ENCODE data around the gene HLF.
A peak's percentile ranks its signal among the peaks of the same experiment; 100 is the strongest.

HLF gene

DNA sequence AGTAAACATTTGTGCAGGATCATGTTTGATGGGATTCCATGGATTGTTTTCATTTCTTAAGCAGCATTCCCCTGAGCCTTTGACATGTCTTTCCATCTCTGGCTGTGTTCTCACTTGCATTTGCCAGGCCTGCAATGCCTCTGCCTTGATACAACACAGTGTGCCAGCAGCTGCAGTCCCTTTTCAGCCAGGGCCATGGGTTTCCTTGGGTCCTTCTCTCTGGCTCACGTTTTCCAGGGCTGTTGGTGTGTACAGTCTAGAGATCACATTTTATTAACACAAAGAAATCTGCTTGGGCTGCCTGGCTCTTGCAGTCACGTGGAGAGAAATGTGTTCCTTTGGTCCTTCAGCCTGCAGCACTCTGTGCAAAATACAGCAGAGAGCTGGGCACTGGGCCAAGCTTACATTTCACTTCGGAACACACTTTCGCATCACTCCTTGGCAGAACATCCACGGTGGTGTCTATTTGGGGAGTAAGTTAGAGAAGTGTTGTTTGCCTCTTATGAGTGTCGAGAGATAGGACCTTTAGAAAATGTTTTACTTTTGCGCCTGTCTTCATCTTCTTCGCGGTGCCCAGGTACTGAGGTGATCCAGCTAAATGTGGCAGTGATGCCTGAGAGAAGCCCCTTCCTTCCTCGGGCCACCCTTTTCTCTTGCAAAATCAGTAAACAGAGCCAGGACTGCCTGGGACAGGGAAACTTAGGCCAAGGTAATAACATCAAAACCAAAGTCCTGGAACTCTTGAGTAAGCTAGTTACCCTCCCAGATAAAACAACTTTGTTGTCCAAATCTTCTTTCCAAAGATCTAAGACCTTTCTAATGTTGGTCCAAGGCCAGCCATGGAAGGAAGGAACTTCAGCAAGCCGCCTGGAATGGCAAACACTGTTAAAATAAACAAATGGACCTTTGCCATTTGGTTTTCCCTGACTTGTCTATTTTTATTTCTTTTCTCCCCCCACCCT, 20.9 kb downstream of the HLF start:
- DNase-seq, result no peak
- in situ Hi-C loops (cut with HindIII; ENCODE audit: low pct_ligation_motif_present, low pct_unique_long_range_greater_than_20kb, low sequenced_read_pairs), result no loop called here

DNA sequence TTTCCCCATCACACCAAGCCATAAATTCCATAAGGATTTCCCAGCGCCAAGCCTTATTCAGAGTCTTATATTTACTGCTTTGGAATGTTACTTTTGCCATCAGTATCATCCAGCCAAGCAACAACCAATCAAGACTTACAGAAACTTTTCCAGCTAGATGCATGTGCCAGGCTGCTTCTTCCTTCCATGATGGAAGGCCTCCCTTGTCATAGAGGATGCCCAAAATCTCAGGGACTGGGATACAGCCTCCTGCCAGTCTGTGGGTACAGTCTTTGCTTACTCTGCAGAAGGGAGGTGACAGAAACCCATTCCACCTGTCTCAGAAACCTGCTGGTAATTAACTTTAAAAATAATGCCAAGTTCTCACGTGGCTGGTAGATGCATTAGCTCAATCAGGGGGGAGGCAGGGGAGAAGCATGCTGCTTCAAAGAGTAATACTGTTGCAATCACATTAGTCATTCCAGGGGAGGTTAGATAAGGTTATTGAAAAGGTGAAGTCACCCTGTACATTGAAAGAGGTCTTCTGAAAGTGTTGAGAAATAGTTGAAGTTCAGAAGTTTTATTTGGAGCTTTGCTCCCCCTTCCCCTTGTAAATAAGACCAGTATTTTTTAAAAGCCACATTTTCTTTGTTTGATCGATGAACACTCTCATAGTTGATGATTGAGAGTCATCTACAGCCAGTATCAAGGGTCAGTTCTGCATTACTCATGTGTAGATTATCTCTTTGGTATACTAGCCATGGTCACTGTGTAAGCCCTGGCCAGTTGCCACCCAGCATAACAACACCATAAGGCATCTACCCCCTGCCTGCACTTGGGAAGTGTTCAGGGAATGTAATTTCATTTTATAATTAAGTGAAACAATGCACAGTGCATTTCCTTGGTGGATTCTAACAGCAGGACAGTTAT, 22.2 kb downstream of the HLF start:
- DNase-seq, result no peak
- in situ Hi-C loops (cut with HindIII; ENCODE audit: low pct_ligation_motif_present, low pct_unique_long_range_greater_than_20kb, low sequenced_read_pairs), result no loop called here

DNA sequence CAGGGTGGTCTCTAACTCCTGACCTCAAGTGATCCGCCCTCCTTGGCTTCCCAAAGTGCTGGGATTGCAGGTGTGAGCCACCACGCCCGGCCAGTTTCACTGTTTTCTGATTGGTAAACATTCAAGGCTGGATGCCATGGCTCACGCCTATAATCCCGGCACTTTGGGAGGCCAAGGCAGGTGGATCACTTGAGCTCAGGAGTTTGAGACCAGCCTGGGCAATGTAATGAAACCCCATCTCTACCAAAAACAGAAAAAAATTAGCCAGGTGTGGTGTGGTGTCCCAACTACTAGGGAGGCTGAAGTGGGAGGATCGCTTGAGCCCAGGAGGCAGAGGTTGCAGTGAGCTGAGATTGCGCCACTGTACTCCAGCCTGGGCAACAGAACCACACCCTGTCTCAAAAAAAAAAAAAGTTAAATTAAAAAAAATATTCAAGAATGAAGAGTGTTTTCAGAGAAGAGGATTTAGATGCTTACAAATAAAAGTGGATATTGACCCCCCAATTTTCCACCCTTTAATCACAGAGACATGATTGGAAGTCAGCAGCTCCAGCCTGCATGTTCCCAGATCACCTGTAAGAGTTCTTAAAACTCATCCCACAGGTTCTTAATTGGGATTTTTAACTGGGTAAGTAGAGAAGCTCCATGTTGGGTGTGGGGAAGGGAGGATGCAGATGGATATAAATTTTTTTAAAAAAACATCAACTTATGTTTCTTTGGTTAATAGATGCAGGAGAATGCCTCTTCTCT, 23.8 kb downstream of the HLF start:
- in situ Hi-C loops (cut with HindIII; ENCODE audit: low pct_ligation_motif_present, low pct_unique_long_range_greater_than_20kb, low sequenced_read_pairs), result no loop called here
- DNase-seq, result no peak

DNA sequence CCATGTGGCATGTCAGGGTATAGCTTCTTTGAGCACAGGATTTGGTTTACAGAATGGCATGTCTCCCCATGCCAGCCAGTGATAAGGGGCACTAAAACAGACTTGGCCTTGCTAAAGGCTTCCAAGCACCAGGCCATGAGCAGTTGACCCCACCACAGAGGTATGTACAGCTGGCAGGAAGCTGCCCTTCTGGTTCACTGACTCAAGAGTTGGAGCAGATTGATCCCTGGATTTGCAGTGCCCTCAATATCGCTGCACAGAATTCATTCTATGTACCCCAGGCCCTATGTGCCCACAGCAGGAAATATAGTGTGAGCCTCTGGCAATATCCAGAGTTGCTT, 24.3 kb downstream of the HLF start:
- DNase-seq, result no peak

DNA sequence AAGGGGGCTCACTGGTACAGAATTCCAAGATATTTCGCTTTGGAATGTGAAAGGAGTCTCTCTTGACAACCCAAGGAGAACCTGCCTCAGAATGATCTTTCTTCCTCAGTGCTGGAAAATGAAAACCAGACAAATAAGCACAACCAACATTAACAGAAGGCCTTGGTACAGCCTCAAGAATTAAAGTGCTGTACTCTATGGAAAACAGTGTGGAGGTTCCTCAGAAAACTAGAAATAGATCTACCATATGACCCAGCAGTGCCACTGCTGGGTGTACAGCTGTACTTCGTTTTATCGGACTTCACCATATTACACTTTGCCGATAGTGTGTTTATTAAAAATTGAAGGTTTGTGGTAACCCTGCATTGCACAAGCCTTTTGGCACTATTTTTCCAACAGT, 25.2 kb downstream of the HLF start:
- in situ Hi-C loops (cut with HindIII; ENCODE audit: low pct_ligation_motif_present, low pct_unique_long_range_greater_than_20kb, low sequenced_read_pairs), result no loop called here
- no peak for DNase-seq

More for the DNA sequence above, 24.3 kb downstream of the HLF start:
- in situ Hi-C loops (cut with HindIII; ENCODE audit: low pct_ligation_motif_present, low pct_unique_long_range_greater_than_20kb, low sequenced_read_pairs), result no loop called here

DNA sequence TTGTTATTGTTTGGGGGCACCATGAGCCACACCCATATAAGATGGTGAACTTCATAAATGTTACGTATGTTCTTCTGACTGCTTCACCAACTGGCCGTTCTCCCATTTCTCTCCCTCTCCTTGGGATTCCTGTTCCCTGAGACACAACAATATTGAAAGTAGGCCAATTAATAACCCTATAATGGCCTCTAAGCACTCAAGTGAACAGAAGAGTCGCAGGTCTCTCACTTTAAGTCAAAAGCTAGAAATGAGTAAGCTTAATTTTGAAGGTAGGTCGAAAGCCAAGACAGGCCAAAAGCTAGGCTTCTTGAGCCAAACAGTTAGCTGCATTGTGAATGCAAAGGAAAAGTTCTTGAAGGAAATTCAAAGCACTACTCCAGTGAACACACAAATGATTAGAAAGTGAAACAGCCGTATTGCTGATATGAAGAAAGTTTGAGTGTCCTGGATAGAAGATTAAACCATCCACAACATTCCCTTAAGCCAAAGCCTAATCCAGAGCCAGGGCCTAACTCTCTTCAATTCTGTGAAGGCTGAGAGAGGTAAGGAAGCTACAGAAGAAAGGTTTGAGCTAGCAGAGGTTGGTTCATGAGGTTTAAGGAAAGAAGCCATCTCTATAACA, 25.8 kb downstream of the HLF start:
- no peak for DNase-seq
- in situ Hi-C loops (cut with HindIII; ENCODE audit: low pct_ligation_motif_present, low pct_unique_long_range_greater_than_20kb, low sequenced_read_pairs), result no loop called here

DNA sequence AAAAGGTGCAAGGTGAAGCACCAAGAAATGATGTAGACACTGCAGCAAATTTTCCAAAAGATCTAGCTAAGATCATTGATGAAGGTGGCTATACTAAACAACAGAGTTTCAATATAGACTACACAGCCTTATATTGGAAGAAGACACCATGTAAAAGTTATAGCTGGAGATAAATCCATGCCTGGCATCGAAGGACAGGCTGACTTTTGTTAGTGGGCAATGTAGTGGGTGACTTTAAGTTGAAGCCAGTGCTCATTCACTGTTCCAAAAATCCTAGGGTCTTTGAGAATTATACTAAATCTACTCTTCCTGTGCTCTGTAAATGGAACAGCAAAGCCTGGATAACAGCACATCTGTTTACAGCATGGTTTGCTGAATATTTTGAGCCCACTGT, 26.4 kb downstream of the HLF start:
- DNase-seq, result no peak
- in situ Hi-C loops (cut with HindIII; ENCODE audit: low pct_ligation_motif_present, low pct_unique_long_range_greater_than_20kb, low sequenced_read_pairs), result no loop called here

DNA sequence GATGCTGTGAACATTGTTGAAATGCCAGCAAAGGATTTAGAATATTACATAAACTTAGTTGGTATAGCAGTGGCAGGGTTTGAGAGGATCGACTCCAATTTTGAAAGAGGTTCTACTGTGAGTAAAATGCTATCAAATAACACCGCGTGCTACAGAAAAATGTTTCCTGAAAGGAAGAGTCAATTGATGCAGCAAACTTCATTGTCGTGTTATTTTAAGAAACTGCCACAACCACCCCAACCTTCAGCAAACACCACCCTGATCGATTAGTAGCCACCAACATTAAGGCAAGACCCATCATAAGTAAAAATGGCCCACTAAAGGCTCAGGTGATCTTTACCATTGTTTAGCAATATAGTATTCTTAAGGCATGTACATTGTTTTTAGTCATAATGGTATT, 27.3 kb downstream of the HLF start:
- no peak for DNase-seq
- in situ Hi-C loops (cut with HindIII; ENCODE audit: low pct_ligation_motif_present, low pct_unique_long_range_greater_than_20kb, low sequenced_read_pairs), result no loop called here

DNA sequence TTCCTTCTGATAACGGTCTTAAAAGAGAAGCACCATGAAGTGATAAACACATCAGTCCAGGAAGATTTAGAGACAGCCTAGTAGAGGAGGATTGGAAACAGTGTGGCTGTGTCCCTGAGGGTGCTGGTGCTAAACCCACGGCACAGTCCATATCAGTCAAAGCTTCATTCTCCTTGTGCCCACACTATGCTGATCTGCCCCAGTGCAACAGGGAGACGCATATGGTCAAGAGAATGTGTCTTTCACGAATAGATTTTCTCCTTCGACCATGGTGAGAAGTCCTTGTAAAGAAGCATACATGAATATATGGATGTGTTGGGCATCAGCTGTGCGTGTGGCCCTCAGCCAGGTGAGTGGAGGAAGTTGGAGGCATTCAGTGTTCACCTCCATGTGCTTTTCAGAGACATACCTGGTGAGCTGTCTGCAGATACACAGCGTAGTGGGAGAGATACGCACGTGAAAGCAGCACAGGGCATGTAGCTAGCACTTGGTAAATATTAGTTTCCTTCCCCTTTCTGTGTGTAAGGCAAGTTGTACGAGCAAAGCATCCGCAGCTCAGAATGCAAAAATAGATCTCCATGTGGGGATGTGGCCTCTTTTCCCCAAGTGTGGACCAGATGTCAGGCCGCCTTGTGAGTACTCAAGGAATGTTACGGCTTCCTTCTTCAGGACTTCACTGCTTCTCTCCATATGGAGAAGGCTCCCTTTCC, 29.4 kb downstream of the HLF start:
- no peak for DNase-seq
- in situ Hi-C loops (cut with HindIII; ENCODE audit: low pct_ligation_motif_present, low pct_unique_long_range_greater_than_20kb, low sequenced_read_pairs), result no loop called here

DNA sequence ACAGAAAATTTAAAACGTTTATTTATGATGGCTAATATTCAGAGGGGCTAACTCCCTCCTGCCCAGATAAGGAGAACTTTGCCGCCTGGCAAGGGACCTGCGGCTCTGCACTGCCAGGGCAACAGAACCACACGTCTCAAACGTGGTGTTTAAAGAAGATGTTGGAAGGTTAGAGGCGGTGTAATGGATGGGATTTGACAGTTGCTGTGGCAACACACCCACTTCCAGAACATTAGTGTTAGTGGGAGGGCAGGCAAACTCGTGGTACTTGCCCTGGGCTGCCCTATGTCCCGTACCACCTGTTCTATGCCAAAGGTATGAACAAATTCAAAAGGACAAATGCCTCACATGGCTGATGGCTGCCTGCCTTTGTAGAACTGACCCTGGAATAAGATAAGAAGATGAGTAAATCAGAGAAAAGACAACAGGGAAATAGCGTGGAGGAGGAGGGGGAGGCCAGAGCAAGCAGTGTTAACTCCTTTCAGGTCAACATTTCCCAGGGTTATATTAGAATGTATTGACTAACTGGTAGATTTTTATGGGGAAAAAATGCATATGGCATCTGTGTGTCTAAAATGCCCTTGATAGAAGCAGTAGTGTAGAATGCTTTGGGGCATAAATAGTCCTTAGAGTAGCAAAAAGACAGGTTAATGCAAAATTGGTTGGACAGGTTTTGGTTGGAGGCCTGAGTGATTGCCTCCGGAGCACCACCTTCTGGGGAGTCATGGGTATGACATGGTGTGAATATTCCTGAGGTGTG, 30.8 kb downstream of the HLF start:
- DNase-seq, result peak; percentile 53
- in situ Hi-C loops (cut with HindIII; ENCODE audit: low pct_ligation_motif_present, low pct_unique_long_range_greater_than_20kb, low sequenced_read_pairs), result no loop called here

DNA sequence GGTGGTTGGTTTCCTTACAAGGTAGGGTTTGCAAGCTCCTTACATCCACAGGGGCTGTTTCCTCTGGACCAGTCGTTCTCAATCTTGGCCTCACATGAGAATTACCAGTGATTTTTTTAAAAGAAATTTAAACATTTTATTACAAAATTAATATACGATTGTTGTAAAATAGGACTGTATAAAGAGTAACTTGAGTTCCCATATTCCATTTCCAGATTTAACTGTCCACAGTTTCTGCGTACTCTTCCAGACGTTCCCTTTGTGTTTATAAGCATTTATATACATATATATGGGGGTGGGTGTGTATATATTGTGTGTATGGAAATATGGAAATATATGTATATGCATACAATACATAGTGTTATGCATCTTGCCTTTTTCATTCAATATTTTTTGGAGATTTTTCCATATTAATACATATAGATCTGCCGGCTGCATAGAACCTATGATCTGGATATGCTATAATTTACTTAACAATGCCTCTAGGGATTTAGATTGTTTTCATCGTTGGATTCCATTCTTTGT, 31.5 kb downstream of the HLF start:
- no peak for DNase-seq
- in situ Hi-C loops (cut with HindIII; ENCODE audit: low pct_ligation_motif_present, low pct_unique_long_range_greater_than_20kb, low sequenced_read_pairs), result no loop called here

DNA sequence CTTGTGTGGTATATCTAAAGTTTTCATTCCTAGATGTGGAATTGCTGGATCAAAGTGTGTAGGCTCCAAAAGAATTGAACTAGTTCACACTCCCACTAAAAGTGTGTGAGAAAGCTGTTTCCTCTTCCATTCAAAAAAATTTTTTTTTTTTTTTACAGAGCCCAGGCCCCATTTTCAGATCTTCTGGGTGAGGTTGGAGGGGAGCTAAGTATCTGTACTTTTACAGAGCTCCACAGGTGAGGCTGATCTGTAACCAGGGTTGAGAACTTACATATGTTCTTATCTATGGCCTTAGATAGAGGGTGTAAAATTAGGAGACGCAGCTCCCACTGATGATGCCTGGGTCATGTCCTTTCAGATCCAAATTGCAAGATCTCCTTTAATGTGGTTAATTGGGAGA, 31.9 kb downstream of the HLF start:
- DNase-seq, result no peak
- in situ Hi-C loops (cut with HindIII; ENCODE audit: low pct_ligation_motif_present, low pct_unique_long_range_greater_than_20kb, low sequenced_read_pairs), result no loop called here

DNA sequence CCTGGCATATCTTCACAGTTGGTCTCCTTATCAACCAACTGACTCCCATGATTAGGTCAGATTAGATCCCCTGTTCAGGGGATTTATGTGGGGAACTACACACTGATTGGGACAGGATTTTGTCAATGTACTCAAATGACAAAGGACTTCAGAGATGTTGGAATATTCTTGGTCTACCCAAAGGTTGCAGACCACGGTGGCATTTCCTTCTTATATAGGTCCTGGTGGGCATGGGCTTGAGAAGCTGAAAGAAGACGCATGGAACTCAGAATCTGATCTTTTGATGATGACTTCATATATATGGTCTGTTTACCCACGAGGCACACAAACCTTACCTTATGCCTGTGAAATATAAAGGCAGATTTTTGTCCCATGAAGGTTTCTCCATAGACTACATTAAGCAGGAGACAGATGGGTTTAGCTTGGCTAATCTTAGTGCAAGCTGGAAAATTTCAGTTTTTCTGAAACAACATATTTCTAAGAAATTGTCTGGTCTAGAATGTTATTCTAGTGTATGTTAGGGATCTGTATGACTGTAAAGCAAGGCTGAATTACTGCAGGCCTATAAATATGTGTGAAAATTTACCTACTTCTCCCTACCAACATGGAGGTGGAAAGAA, 33.5 kb downstream of the HLF start:
- in situ Hi-C loops (cut with HindIII; ENCODE audit: low pct_ligation_motif_present, low pct_unique_long_range_greater_than_20kb, low sequenced_read_pairs), result no loop called here
- no peak for DNase-seq

DNA sequence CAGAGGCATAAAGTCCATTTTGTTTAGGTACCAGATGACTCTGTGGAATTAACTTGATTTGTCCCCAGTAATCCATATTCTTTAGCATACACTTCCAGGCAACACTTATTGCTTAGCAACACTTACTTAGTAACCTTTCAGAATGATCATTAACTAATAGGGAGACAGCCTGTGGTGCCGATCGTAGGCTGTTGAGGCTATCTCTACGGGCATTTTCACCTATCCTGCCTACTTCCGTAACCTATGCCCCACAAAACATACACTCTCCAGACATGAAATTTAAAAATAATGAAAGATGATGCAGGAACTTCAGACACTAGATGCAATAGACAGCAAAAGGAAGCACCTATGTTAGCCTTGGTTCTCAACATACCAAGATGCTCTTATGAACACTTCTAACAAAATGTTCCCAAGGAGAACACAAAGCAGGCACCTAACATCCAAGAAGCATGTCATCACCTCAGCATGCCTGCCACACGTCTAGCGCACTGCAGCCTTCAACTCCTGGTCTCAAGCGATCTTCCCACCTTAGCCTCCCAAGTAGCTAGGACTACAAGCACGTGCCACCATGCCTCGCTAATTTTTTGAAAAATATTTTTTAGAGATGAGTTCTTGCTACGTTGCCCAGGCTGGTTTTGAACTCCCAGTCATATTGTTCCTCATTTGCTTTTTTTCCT, 34.5 kb downstream of the HLF start:
- DNase-seq, result no peak
- in situ Hi-C loops (cut with HindIII; ENCODE audit: low pct_ligation_motif_present, low pct_unique_long_range_greater_than_20kb, low sequenced_read_pairs), result no loop called here

DNA sequence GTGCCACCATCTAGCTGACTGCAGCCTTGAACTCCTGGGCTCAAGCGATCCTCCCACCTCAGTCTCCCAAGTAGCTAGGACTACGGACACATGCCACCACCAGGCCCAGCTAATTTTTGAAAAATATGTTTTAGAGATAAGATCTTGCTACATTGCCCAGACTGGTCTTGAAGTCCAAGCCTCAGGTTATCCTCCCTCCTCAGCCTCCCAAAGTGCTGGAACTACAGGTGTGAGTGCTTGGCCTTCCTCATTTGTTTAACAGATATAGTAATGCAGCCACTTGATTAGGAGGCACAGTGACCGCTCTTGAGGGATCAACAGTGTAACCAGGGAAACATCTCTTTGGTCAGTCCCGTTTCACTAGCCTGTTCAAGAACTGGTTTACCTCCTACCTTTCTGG, 35.1 kb downstream of the HLF start:
- DNase-seq, result no peak
- in situ Hi-C loops (cut with HindIII; ENCODE audit: low pct_ligation_motif_present, low pct_unique_long_range_greater_than_20kb, low sequenced_read_pairs), result no loop called here
